KMS-11 (cell line): Measurements from ENCODE around the gene METTL21C.

ENCODE experiments used
- H2AFZ ChIP-seq: fragments of 200-600 bp; sonication (generic); 2 replicates; pipeline ENCODE4 v1.6.1; 2016; ENCODE audit warnings: antibody characterized with exemption, mixed run types, low read depth
- H3K27ac ChIP-seq: fragments of 200-600 bp; sonication (generic); 2 replicates; pipeline ENCODE4 v1.6.1; 2016; ENCODE audit warnings: mild to moderate bottlenecking, mixed run types
- H3K27me3 ChIP-seq: fragments of 200-600 bp; sonication (generic); 2 replicates; pipeline ENCODE4 v1.6.1; 2017; ENCODE audit warnings: mild to moderate bottlenecking, low read depth, mixed run types, moderate library complexity; ENCODE audit not compliant: insufficient read depth
- H3K36me3 ChIP-seq: fragments of 200-600 bp; sonication (generic); 2 replicates; pipeline ENCODE4 v1.6.1; 2017; ENCODE audit warnings: mild to moderate bottlenecking, mixed run types; ENCODE audit not compliant: insufficient read depth
- H3K4me1 ChIP-seq: fragments of 200-600 bp; sonication (generic); 2 replicates; pipeline ENCODE4 v1.6.1; 2016; ENCODE audit warnings: mild to moderate bottlenecking, low read depth, mixed run types; ENCODE audit not compliant: poor library complexity, severe bottlenecking
- H3K4me2 ChIP-seq: fragments of 200-600 bp; sonication (generic); 2 replicates; pipeline ENCODE4 v1.7.0; 2016; ENCODE audit warnings: mild to moderate bottlenecking, mixed run types
- H3K4me3 ChIP-seq: fragments of 200-600 bp; sonication (generic); IDR thresholded peaks from 2 replicates; pipeline ENCODE4 v1.6.1; 2017; ENCODE audit warnings: low read depth, low read length, mixed read lengths; ENCODE audit not compliant: insufficient read depth
- H3K79me2 ChIP-seq: fragments of 200-600 bp; sonication (generic); 2 replicates; pipeline ENCODE4 v1.6.1; 2016; ENCODE audit warnings: low read depth, mixed run types; ENCODE audit not compliant: insufficient read depth
- H3K9ac ChIP-seq: fragments of 200-600 bp; sonication (generic); 2 replicates; pipeline ENCODE4 v1.6.1; 2016; ENCODE audit warnings: mild to moderate bottlenecking, mixed run types
- H4K20me1 ChIP-seq: fragments of 200-600 bp; sonication (generic); 2 replicates; pipeline ENCODE4 v1.6.1; 2016; ENCODE audit warnings: mild to moderate bottlenecking, mixed run types; ENCODE audit not compliant: insufficient read depth
- TF ChIP-seq, protein P1 (sequence below): fragments of 200-600 bp; sonication (generic); conservative IDR thresholded peaks from 2 replicates; pipeline ENCODE4 v1.6.1; 2017; ENCODE audit warnings: low read depth, mild to moderate bottlenecking, antibody characterized with exemption, low read length, moderate library complexity, mixed read lengths

METTL21C gene

DNA sequence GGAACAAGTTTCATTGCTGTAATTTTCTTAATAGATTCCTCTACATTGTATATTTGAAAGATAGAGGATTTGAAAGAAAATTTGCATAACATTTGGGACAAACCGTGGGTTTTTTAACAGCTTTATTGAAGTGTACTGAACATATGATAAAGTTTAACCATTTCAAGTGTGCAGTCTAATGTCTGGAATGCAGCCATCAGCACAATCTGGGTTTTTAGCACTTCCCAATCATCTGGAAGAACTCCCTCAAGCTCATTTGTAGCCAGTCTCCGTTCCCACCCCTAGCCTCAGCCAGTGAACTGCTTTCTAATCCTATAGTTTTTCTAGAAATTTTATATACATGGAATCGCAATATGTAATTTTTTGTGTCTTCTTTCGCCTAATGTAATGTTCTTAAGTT lies 12.6 kb downstream of the METTL21C start:
- H3K36me3 ChIP-seq = no peaks in the 10 kb centered on the region
- H4K20me1 ChIP-seq = no peaks in the 10 kb centered on the region
- TF ChIP-seq, protein P1, sequence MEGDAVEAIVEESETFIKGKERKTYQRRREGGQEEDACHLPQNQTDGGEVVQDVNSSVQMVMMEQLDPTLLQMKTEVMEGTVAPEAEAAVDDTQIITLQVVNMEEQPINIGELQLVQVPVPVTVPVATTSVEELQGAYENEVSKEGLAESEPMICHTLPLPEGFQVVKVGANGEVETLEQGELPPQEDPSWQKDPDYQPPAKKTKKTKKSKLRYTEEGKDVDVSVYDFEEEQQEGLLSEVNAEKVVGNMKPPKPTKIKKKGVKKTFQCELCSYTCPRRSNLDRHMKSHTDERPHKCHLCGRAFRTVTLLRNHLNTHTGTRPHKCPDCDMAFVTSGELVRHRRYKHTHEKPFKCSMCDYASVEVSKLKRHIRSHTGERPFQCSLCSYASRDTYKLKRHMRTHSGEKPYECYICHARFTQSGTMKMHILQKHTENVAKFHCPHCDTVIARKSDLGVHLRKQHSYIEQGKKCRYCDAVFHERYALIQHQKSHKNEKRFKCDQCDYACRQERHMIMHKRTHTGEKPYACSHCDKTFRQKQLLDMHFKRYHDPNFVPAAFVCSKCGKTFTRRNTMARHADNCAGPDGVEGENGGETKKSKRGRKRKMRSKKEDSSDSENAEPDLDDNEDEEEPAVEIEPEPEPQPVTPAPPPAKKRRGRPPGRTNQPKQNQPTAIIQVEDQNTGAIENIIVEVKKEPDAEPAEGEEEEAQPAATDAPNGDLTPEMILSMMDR = no peak
- no peak overlapping the region for H2AFZ ChIP-seq
- H3K27me3 ChIP-seq = no peaks in the 10 kb centered on the region
- no peak overlapping the region for H3K9ac ChIP-seq
- H3K27ac ChIP-seq = no peak overlapping the region
- H3K4me2 ChIP-seq = no peak overlapping the region
- no peak overlapping the region for H3K4me3 ChIP-seq
- no peaks in the 10 kb centered on the region for H3K4me1 ChIP-seq
- H3K79me2 ChIP-seq = no peaks in the 10 kb centered on the region

DNA sequence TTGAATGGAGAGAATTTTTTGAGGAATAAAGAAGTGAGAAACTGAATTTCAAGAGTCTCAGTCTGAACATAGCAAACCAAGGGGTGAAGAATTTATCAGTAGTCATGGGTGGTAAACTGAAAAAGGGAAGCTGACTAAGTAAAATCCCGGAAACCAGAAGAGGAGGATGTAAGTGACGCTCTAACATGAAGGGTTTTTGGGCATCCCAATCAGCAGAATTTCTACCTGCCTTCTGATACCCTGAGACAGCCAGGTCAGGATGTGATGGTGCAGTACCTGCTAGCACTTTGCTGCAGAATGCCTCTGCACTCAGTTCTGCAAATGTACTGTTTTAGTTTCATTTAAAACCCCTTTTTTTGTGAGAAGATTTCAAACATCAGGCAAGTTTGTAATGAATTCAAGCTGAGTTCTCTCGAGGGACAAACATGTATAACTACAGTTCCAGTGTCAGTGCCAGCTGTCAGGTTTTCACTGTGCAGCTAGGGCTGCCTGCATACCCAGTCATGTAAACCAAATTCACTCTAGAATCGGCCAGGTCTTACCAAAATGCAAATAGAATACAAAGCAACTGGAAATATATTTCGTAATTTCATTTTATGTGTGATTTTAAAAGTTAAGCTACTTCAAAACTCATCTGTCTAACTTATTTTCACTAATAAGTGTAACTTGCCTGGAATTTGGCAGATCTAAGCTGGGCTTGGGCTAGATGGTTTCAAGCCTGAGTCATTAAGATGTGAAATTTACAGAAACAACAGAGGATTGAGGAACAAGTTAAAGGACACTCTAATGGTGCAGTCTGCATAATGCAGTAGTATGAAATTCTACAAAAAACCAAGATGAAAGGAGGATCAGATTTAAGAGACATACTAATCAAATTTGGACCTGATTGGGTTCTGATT lies 13.8 kb downstream of the METTL21C start:
- Histone ChIP-seq H4K20me1 (no peaks in the 10 kb centered on the region), H3K36me3 (no peaks in the 10 kb centered on the region), H3K4me2 (no peak overlapping the region), H3K4me3 (no peak overlapping the region), H3K79me2 (no peaks in the 10 kb centered on the region), H3K27me3 (no peaks in the 10 kb centered on the region), H3K27ac (no peak overlapping the region), H3K9ac (no peak overlapping the region), H2AFZ (no peak overlapping the region), H3K4me1 (no peaks in the 10 kb centered on the region)
- TF ChIP-seq, protein P1 = no peak

DNA sequence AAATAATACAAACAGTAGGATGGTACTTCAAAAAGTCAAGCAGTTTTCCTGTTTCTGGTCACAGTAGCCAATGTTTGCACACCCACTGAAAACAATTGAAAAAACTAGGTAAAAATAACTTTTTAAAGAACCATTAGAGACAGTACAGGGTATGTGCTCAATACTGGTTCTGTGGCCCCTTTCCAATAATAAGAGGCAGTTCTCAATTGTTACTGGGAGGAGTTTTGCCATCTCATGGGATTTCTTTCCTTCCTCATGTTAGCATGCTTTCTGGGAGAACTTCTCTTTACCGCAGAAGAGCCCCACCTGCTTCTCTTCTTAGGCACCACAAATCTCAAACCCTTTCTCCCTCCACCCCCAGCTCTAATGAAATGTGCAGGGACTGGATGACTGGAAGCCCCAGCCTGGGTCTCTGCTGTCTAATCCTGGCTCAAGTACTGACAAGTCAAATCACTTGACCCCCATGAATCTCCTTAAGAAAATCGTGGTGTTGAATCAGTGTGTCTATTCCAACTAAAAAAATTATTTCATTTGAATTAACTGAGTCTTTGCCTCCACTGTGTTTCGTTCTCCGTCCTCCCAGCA lies 14.6 kb downstream of the METTL21C start:
- Histone ChIP-seq H3K79me2 (no peaks in the 10 kb centered on the region), H3K27me3 (no peaks in the 10 kb centered on the region), H4K20me1 (no peaks in the 10 kb centered on the region), H3K27ac (no peak overlapping the region), H3K4me1 (no peaks in the 10 kb centered on the region), H3K36me3 (no peaks in the 10 kb centered on the region), H3K4me3 (no peak overlapping the region), H3K4me2 (no peak overlapping the region), H3K9ac (no peak overlapping the region), H2AFZ (no peak overlapping the region)
- TF ChIP-seq, protein P1 = no peak

DNA sequence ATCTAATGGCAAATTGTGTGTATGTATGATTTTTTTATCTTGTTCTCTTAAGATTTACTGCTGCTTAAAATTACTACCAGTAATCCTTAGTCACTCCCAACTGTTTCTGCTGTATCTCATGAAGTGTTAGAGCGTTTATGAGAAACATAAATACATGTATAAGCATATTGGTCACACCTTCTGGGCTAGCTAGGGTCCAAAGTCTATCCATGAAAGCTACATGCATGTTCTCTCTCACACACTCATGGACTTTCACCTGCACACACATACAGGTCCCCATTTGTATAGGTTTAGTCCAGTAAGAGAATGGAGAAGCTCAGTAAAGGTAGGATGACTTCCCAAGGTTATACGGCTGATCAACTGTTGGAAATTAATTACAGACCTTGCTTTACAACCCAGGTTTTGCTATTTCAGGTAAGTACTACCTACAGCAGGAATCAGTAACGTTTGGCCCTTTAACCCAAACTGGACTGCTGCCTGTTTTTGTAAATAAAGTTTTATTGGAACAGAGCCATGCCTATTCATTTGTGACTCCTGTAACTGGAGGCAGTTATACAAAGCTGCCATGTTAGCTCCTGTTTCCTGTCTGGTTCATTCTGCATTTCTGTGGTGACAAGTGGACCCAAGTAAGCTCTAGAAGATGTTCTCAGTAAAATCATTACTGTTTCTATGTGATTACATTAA lies 15.3 kb downstream of the METTL21C start:
- H3K36me3 ChIP-seq = no peaks in the 10 kb centered on the region
- H3K4me3 ChIP-seq = no peak overlapping the region
- no peak overlapping the region for H3K4me2 ChIP-seq
- no peaks in the 10 kb centered on the region for H3K4me1 ChIP-seq
- H3K27me3 ChIP-seq = no peaks in the 10 kb centered on the region
- no peaks in the 10 kb centered on the region for H3K79me2 ChIP-seq
- TF ChIP-seq, protein P1 = no peak
- H3K27ac ChIP-seq = no peak overlapping the region
- H2AFZ ChIP-seq = no peak overlapping the region
- no peaks in the 10 kb centered on the region for H4K20me1 ChIP-seq
- H3K9ac ChIP-seq = no peak overlapping the region
